Measurements from ENCODE around the gene TBC1D1.
A peak's percentile ranks its signal among the peaks of the same experiment; 100 is the strongest.

Gene TBC1D1

GRCh38 chr4:38082021-38082420 is 191.1 kb downstream of the TBC1D1 start:
- Mint-ChIP-seq H3K27ac (peak overlapping the region; percentile 87 to 93 (median 90)), H3K9me3 (no peaks in the 10 kb centered on the region), H3K4me3 (peak overlapping the region in 1 of 3 experiments; percentile 39), H3K36me3 (ENCODE audit: low read depth) (peaks cover 43% of the 10 kb centered on the region), H3K4me1 (peaks cover 71% of the 10 kb centered on the region), H3K27me3 (ENCODE audit: low read depth) (no peaks in the 10 kb centered on the region)
- no peak for TF ChIP-seq CTCF (IDR thresholded peaks at IDR 0.05; ENCODE audit: unreplicated experiment in 3 of 3)

GRCh38 chr4:38082424-38083385 is 191.8 kb downstream of the TBC1D1 start:
- H3K36me3 Mint-ChIP-seq (ENCODE audit: low read depth) = peaks cover 43% of the 10 kb centered on the region
- peak overlapping the region in 1 of 3 experiments; percentile 32 for H3K4me3 Mint-ChIP-seq
- H3K4me1 Mint-ChIP-seq = peaks cover 74% of the 10 kb centered on the region
- no peaks in the 10 kb centered on the region for H3K9me3 Mint-ChIP-seq
- no peaks in the 10 kb centered on the region for H3K27me3 Mint-ChIP-seq (ENCODE audit: low read depth)
- peak overlapping the region; percentile 87 to 93 (median 90) for H3K27ac Mint-ChIP-seq
- TF ChIP-seq CTCF (IDR thresholded peaks at IDR 0.05; ENCODE audit: unreplicated experiment in 3 of 3) = no peak

- Mint-ChIP-seq H3K9me3 (no peaks in the 10 kb centered on the region), H3K4me1 (peaks cover 77% of the 10 kb centered on the region), H3K4me3 (peak overlapping the region; percentile 40 to 65 (median 48)), H3K27ac (peak overlapping the region; percentile 95 to 97 (median 96)), H3K27me3 (ENCODE audit: low read depth) (no peaks in the 10 kb centered on the region), H3K36me3 (ENCODE audit: low read depth) (peaks cover 31% of the 10 kb centered on the region)
- TF ChIP-seq CTCF (IDR thresholded peaks at IDR 0.05; ENCODE audit: unreplicated experiment in 3 of 3) = no peak
Observed at GRCh38 chr4:38084877-38085711, 194.2 kb downstream of the TBC1D1 start.

- H3K4me3 Mint-ChIP-seq = peak overlapping the region in 2 of 3 experiments; percentile 48 to 65
- no peak for TF ChIP-seq CTCF (IDR thresholded peaks at IDR 0.05; ENCODE audit: unreplicated experiment in 3 of 3)
- peak overlapping the region; percentile 95 to 97 (median 96) for H3K27ac Mint-ChIP-seq
- peaks cover 80% of the 10 kb centered on the region for H3K4me1 Mint-ChIP-seq
- no peaks in the 10 kb centered on the region for H3K27me3 Mint-ChIP-seq (ENCODE audit: low read depth)
- H3K36me3 Mint-ChIP-seq (ENCODE audit: low read depth) = peaks cover 34% of the 10 kb centered on the region
- H3K9me3 Mint-ChIP-seq = no peaks in the 10 kb centered on the region
Observed at GRCh38 chr4:38085751-38086150, 194.9 kb downstream of the TBC1D1 start.

GRCh38 chr4:38086151-38086848 is 195.4 kb downstream of the TBC1D1 start:
- peaks cover 80% of the 10 kb centered on the region for H3K4me1 Mint-ChIP-seq
- H3K36me3 Mint-ChIP-seq (ENCODE audit: low read depth) = peaks cover 34% of the 10 kb centered on the region
- TF ChIP-seq CTCF (IDR thresholded peaks at IDR 0.05; ENCODE audit: unreplicated experiment in 3 of 3) = no peak
- H3K27me3 Mint-ChIP-seq (ENCODE audit: low read depth) = no peaks in the 10 kb centered on the region
- H3K27ac Mint-ChIP-seq = peak overlapping the region; percentile 95 to 97 (median 96)
- H3K9me3 Mint-ChIP-seq = no peaks in the 10 kb centered on the region
- H3K4me3 Mint-ChIP-seq = peak overlapping the region in 1 of 3 experiments; percentile 40

All from nephron (organoid).